CD4-positive, alpha-beta T cell treated with Interleukin-1 beta for 1 hour (primary cell): ENCODE results near the gene NSL1.
A peak's percentile ranks its signal among the peaks of the same experiment; 100 is the strongest.

Source experiments
- DNase-seq, 2 donors: peaks; one replicate each; pipeline ENCODE4 v3.0.0-alpha.2; 2020 to 2022

Gene NSL1

GRCh38 chr1:212701910-212702309, 89.7 kb downstream of the NSL1 start:
- DNase-seq, result no peak

DNA sequence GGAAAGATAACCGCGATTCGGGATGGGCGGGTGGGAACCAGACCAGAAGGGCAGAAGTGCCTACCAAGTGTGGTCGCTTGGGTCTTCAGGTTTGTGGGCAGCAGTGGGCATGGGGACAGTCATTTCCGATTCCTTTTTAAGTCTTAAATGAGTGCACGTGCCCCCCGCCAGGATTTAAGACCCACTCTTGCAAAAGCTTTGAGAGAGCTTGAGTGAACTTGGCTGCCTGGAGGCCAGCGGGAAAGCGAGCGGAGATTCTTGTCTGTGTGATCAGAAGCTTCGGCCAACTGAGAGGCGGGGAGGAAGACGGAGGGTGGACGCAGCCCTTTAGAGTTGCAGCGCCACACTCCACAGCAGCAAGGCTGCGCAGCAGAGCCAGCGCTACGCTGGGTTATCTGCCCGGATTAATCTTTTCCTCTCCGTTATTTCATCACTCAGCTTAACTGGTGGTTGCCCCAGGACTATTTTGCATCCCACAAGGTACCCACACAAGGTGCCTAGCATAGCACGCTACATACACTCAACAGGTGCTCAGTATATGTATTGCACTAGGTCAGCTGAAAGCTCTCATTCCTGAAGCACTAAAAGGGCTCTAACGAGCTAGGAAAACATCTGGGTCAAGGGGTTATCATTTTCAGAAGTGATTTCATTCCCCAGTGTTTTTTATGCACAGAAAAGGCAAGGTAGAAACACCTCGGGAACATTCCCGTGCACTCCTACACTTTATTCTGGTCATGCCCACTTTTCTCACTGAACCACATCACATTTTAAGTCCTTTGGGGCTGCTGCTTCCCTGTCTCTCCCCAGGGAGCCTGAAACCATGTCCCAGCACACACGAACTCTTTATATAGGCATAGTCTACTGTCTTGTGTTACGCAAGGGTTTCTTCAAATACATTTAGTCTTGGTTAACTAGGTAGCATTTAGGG, 90.4 kb downstream of the NSL1 start:
- peak; percentile 20 to 24 for DNase-seq

DNA sequence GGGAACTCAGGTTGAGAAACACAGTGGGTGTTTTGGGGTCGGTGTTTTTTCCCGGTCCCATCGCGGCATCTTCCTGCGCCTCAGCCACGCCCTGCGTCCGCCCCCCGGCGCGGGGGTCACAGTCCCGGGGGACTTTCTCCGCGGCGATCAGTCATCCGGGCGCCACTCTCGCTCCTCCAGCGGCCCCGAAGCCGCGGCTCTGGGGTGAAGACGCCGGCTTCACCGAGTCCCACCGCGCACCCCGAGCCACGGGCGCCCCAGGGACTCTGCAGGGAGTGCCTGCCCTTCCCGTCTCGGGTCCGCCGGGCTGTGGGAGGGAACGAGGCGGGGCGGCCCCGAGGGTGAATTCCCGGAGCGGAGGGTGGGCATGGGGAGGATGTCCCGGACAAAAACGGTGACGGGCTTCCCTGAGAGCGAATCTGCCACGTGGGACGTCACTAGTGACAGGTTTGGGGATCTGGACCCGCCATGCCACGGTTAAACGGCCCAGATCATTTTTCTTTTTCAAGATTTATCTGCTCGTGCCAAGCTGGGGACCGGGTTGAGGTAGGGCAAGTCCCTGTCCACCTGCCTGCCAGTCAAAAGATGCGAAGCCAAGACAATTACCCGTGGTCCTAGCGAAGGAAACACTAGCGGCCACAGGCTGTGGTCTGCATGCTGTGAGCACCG, 91.2 kb downstream of the NSL1 start:
- peak; percentile 34 to 66 for DNase-seq

DNA sequence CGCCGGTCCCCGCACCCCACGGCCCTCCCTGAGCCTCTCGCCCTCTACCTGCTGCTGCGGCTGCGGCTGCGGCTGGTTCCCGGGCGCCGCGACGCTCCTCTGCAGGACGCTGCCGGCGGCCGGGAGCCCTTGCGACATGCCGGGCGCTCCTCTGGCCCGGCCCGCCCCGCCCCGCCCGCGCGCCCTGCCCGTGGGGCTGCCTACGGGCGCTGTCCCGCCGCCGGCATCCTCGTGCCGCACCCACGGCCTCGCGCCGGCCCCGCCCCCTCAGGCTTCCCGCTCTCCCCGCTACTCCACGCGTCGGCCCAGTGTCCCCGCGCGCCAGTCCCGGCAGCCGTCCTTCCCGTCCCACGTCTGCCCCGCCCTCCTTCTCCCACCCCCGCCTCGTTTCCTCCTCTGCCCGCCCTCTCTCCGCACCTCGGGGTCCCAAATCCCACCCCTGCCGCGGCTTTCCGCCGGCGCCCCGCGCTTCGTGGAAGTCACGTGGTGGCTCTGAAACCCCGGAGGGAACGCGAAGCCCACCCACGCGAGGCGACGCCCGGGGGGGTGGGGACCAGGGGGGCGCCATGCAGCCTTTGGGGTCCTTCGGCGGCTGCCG, 91.9 kb downstream of the NSL1 start, which contains the start of gene BATF3:
TSS of gene BATF3 (minus strand) at position 216 of the 598 bp plus-strand sequence. CDS start at position 138, 78 bp downstream.
- peak; percentile 38 for DNase-seq

DNA sequence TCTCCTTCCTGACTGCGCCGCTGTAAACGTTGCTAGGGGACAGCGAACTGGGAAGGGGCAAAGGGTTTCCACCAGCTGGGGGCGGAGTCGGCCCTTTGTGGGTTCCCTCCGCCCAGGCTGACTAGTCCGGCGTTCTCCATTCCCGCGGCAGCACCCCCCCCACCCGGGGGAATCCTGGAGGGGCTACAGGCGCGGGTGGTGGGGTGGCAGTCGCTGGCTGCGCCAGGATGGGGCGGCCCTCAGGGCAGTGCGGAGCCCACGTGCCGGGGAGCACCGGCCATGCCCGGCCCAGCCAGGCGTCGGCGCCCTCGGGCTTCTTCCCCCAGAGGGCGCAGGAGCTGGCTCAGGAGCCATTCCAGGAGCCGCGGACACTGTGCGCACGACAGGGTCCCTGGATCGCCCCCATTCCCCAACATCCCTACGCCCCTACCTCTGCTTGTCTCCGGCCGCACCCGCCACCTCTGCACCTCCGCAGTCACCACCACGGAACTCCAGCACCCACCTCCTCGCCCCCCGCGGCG, 92.4 kb downstream of the NSL1 start:
- DNase-seq, result peak; percentile 36

DNA sequence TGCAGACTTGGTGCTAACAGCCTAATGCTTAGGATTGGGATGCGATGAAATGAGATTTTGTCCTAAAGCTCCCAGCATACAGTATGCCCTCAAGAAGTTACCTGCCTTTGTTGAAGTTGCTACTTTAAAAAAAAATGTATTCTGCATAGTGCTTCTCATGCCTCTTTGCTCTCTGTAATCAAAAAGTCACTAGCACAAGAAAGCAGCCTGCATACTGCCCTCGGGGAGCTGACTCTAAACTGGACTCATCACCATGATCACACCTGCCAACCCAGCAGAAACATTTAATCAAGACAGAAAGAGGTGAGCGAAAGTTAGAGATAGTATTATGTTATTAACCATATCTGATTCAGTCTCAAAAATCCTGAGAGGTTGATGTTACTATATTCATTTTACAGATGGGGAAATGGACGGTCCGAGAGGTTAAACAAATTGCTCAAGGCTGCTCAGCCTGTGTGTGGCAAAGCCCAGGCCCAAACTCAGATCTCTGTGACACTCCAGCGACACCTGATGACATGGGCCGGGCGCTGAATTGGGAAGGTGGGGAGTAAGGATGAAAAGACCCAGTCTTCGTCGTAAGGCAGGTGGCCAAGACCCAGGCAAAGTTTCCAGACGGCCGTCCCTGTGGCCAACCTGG, 93.0 kb downstream of the NSL1 start:
- no peak for DNase-seq

GRCh38 chr1:212696721-212697331, 94.8 kb downstream of the NSL1 start:
- no peak for DNase-seq

DNA sequence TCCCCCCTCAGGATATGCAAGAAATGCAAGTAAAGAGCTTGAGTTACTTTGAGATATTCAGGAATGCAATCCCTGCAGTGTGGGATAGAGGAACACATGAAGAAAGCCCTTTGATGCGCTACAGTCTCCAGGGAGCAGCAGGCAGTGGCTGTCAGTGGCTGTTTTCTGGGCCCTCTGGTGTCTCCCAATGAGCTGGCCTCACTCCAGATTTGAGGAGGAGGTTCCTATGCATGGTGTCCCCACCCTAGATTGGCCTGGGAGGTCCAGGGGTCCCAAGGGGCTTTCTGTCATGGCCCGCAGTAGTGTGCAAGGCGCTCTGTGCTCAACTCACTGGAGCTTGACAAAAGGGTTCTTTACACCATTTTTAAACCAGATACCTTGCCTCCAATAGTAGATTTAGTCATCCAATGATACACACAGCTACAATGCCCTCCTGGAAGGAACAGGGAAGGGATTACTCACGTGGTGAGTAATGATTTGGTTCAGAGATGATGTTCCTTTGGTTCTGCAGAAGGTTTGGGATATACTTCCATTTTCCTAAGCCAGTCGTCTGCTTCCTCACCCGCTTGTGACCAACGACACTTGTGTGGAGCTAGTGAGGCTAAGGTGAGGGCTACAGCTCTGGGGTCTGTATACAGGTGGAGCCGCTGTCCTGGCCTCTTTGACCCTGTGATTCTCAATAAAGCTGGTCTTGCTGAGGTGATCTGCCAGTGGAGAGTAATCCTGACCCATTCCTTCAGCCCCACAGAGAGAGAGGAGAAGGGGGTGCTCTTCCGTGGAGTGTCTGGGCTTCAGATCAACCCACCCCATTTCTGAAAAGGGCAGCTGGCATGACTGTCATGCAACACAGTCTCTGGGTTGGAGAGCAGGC, 98.6 kb downstream of the NSL1 start:
- no peak for DNase-seq

- no peak for DNase-seq
These were observed 100.0 kb downstream of the NSL1 start for GRCh38 chr1:212691561-212692071.

DNA sequence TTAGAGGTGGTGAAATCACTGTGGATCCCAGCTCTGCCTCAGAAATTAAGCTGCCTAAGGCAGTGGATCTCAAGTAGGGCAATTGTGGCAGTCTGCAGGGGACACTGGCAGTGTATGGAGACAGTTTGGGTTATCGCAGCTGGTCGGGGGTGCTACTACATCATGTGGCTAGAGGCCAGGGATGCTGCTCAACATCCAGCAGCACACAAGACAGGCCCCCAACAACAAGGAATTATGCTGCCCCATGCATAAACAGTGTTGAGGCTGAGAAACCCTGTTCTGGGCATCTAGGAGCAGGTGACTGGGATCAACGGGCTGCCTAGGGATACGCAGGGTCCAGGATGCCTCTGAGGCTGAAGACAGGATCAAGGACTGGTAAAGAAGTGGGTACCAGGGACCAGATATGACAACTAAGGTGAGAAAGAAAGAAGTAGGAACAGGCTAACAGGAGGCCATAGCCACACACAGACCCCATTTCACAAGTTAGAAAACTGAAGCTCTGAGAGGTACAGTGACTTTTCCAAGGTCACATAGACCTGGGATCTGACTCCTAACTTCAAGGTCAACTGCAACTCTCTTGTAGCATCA, 100.7 kb downstream of the NSL1 start:
- no peak for DNase-seq

GRCh38 chr1:212689758-212690529, 101.6 kb downstream of the NSL1 start:
- no peak for DNase-seq

GRCh38 chr1:212689196-212689725, 102.3 kb downstream of the NSL1 start:
- DNase-seq, result no peak

- DNase-seq, result no peak
These were observed 103.1 kb downstream of the NSL1 start for GRCh38 chr1:212688341-212689047.

DNA sequence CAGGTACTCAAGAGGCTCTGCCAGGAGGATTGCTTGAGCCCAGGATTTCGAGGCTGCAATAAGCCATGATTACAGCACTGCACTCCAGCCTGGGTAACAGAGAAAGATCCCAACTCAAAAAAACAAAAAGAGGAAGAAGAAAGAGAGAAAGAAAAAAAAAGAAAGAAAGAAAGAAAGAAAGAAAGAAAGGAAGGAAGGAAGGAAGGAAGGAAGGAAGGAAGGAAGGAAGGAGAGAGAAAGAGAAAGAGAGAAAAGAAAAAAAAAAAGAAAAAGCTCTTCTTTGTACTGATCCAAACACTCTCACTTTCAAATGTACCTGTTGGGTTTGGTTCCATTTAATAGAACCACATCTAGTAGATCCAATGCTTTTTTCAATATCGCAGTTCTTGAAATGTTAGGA, 103.8 kb downstream of the NSL1 start:
- DNase-seq, result no peak

- no peak for DNase-seq
These were observed 105.0 kb downstream of the NSL1 start for GRCh38 chr1:212686591-212686990.

GRCh38 chr1:212686069-212686468, 105.5 kb downstream of the NSL1 start:
- DNase-seq, result no peak

DNA sequence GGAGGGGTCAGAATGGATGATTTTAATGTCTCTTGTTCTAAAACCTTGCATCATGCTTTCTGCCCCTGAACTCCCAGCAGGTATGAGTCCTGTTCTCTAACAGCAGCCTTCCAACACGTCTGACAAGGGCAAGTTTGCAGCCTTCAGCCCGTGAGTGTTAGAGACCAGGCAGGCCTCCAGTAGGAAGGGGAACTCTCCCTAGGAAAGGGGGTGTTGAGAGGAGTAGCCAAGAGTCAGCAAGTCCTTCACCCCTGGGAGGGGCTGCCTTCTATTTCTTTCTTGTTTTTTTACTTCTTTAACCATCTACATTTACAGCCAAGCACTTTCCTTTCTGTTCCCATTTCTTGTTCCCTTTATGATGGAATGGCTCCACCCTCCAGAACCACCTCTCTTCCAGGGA, 106.1 kb downstream of the NSL1 start:
- DNase-seq, result no peak

- no peak for DNase-seq
These were observed 107.0 kb downstream of the NSL1 start for GRCh38 chr1:212684521-212685090.

DNA sequence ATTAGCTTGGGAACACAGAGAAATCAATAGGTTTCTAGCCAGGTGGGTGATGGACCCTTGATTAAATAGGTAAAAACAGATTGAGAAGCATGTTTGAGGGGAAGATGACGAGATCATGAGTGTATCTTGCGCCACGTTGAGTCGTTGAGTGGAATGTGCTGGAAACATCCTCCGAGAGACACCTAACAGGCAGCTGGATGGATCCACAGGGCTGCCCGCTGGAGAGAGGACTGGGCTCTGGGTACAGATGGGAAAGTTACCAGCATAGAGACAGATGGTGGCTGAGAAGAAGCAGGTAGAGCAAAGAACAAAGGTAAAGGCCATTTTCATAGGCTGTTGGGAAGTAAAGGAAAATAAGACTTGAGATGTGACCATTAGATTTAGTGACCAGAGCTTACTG, 107.5 kb downstream of the NSL1 start:
- no peak for DNase-seq
